Fibroblast of the conjunctiva (primary cell): Measurements from ENCODE around the gene ALDH1A3.

Experiments used
- DNase-seq: peaks from one replicate; pipeline ENCODE4 v3.0.0-alpha.2; 2010; ENCODE audit warnings: low read depth

Gene ALDH1A3

GRCh38 chr15:100926971-100927756, 47.5 kb downstream of the ALDH1A3 start:
- no peak for DNase-seq

- DNase-seq: no peak
These were observed 49.1 kb downstream of the ALDH1A3 start for GRCh38 chr15:100928632-100929280.

GRCh38 chr15:100929641-100930042, 50.0 kb downstream of the ALDH1A3 start:
- DNase-seq: no peak

- no peak for DNase-seq
These were observed 50.7 kb downstream of the ALDH1A3 start for GRCh38 chr15:100930306-100930848.

GRCh38 chr15:100931143-100931890, 51.7 kb downstream of the ALDH1A3 start:
- no peak for DNase-seq

- no peak for DNase-seq
These were observed 53.2 kb downstream of the ALDH1A3 start for GRCh38 chr15:100932676-100933348.

- DNase-seq: no peak
These were observed 54.5 kb downstream of the ALDH1A3 start for GRCh38 chr15:100934166-100934565.

GRCh38 chr15:100934726-100935125, 55.1 kb downstream of the ALDH1A3 start:
- DNase-seq: no peak

- DNase-seq: no peak
These were observed 57.5 kb downstream of the ALDH1A3 start for GRCh38 chr15:100937171-100937570.

- DNase-seq: no peak
These were observed 60.2 kb downstream of the ALDH1A3 start for GRCh38 chr15:100939791-100940190.

- no peak for DNase-seq
These were observed 61.2 kb downstream of the ALDH1A3 start for GRCh38 chr15:100940767-100941379.

GRCh38 chr15:100941536-100941935, 61.9 kb downstream of the ALDH1A3 start:
- DNase-seq: no peak

- DNase-seq: no peak
These were observed 63.2 kb downstream of the ALDH1A3 start for GRCh38 chr15:100942656-100943425.

GRCh38 chr15:100944244-100944895, 64.7 kb downstream of the ALDH1A3 start:
- peak; percentile 18 for DNase-seq

- DNase-seq: no peak
These were observed 65.4 kb downstream of the ALDH1A3 start for GRCh38 chr15:100944986-100945385.

- no peak for DNase-seq
These were observed 68.3 kb downstream of the ALDH1A3 start for GRCh38 chr15:100947760-100948429.

- no peak for DNase-seq
These were observed 68.8 kb downstream of the ALDH1A3 start for GRCh38 chr15:100948430-100948762.

GRCh38 chr15:100949691-100950090, 70.1 kb downstream of the ALDH1A3 start:
- no peak for DNase-seq

GRCh38 chr15:100951965-100952364, 72.3 kb downstream of the ALDH1A3 start:
- DNase-seq: no peak

GRCh38 chr15:100952566-100952965, 72.9 kb downstream of the ALDH1A3 start:
- DNase-seq: no peak
